ENCODE measurements around the gene RABGAP1L.
"Not testable (repeated sequence)": the region's sequence is repeated elsewhere in the genome, so short reads cannot be mapped to it uniquely, and the experiment has no call there.

The RABGAP1L gene

DNA sequence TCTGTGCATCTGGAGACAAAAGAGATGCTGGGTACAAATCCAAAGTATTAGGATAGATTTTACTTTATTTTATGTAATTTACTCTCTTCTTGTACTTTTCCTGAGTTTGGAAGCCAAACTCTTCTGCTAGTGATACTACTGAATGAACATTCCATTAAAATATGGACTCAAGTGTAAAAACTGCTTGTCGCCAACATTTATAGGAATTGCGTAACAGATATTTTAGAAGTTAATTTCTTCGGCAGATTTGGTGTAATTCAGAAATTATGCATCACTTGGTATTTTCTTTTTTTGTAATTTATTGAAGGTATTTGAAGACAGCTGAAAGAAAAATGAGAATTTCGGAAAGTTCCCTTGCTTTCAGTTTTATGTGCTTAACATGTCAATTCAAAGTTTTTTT is 137.0 kb downstream of the RABGAP1L start:
- DNase-seq (ENCODE audit: low read depth): no peak

DNA sequence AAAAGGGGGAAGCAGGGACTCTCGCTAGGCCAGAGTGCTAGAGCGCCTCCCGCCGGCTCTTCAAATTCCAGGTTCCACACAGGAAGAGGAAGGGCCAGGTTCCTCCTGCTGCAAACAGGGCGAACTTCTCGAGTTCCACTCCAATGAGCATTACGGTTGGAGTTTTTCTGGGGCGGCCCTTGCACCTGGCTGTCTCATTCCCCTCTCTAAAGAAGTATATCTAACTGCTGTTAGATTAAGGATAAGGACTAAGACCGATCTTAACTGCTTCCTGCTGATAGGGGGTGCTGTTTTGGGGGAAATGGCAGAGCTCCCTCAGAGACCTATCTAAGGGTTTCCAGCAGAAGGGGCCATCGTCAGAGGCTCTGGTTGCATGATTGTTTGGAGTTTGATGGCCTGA is 138.0 kb downstream of the RABGAP1L start:
- no peak for DNase-seq (ENCODE audit: low read depth)

GRCh38 chr1:174301295-174302077 is 142.2 kb downstream of the RABGAP1L start:
- DNase-seq (ENCODE audit: low read depth): no peak

- no peak for DNase-seq (ENCODE audit: low read depth)
These were observed 149.3 kb downstream of the RABGAP1L start for GRCh38 chr1:174308604-174309003.

- no peak for DNase-seq (ENCODE audit: low read depth)
These were observed 150.2 kb downstream of the RABGAP1L start for GRCh38 chr1:174309490-174309889.

DNA sequence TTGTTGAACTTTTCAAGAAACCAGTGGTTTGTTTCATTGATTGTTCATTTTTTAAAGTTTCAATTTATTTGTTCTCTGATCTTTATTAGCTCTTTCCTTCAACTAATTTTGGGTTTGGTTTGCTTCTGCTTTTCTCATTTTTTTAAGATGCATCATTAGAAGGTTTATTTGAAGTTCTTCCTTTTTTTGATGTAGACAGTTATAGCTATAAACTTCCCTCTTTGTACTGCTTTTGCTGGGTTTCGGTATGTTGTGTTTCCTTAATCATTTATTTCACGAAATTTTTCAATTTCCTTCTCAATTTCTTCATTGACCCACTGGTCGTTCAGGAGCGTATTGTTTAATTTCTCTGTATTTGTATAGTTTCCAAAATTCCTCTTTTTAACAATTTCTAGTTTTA is 155.1 kb downstream of the RABGAP1L start:
- no peak for DNase-seq (ENCODE audit: low read depth)

DNA sequence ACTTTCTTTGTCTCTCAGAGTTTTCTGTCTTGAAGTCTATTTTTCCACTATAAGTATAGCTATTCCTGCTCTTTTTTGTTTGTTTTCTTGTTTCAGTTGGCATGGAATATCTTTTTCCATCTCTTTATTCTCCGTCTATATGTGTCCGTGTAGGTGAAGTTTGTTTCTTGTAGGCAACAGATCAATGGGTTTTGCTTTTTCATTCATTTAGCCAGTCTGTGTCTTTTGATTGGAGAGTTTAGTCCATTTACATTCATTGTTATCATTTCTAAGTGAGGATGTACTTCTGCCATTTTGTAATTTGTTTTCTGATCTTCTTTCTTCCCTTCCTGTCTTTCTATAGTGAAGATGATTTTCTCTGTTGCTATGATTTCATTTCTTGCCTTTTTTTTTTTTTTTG is 155.9 kb downstream of the RABGAP1L start:
- DNase-seq (ENCODE audit: low read depth): no peak

DNA sequence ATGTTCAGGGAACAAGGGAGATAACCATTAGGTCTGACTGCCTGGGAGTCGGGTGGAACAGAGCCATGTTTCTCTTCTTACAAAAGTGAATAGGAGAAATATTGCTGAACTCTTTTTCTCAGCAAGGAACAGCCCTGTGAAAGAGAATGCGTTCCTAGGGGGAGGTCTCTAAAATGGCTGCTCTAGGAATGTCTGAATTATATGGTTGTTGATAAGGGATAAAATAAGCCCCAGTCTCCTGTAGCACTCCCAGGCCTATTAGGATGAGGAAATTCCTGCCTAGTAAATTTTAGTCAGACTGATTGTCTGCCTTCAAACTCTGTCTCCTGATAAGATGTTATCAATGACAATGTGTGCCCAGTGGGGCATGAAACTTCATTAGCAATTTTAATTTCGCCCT is 161.6 kb downstream of the RABGAP1L start:
- DNase-seq (ENCODE audit: low read depth): not testable (repeated sequence)

DNA sequence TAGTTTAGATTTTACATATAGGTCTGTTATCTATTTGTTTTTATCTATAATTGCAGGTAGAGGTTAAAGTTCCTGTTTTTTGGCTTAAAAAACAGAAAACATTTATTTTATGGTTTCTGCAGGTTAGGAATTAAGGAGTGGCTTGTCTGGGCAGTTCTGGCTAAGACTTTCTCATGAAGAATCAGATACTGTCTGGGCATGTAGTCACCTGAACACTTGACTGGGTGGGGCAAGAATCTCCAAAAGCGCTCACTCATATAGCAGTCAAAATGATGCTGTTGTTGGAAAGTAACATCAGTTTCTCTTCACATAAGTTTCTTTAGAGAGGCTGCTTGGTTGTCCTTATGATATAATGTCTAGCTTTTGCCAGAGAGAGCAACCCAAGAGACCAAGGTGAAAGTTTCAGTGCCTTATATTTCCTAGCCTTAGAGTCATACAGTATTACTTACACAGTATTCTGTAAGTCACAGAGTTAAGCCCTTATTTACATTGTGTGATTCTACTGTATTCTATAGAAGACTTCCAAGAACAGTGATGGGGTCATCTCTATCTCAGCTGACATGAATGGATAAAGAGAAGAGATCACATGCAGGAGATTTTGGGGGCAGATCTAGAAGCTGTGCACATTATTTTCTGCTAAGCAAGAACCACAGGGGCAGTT is 163.0 kb downstream of the RABGAP1L start:
- DNase-seq (ENCODE audit: low read depth): no peak

- no peak for DNase-seq (ENCODE audit: low read depth)
These were observed 165.2 kb downstream of the RABGAP1L start for GRCh38 chr1:174324493-174324892.

DNA sequence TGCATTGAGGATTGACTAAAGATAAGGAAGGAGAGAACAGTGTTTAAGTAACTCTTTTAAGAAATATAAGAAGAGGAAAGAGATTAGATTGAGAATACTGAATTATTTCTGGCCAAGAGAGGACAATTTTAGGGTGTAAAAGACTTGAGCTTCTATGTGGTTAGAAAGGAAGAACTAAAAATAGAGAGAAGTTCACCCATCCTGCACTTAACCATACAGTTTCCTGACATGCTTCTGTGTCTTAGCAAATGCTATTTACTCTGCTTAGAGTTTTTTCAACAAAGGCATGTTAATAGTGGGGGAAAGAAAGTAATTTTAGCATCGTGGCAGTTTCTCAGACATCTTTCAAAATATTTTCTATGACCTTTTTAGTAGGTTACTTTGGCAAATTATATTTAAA is 165.6 kb downstream of the RABGAP1L start:
- DNase-seq (ENCODE audit: low read depth): no peak

- no peak for DNase-seq (ENCODE audit: low read depth)
These were observed 167.0 kb downstream of the RABGAP1L start for GRCh38 chr1:174326278-174326677.

DNA sequence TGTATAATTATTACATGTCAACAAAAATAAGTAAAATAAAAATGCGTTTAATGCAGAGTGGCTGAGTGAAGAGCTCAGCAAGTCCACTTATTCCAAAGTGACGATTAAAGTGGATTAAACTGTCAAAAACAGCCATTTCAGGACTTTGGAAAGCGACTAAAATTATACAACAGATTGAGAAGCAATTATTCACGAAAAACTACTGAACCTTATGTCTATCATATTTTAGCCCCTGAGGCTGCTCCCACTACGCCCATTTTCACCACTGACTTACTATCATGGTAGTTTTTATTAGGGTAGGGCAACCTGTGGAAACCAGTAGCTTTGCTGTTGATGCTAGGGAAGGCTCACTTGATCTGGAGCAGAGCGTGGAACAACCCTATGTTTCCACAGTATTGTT is 174.1 kb downstream of the RABGAP1L start:
- DNase-seq (ENCODE audit: low read depth): no peak

DNA sequence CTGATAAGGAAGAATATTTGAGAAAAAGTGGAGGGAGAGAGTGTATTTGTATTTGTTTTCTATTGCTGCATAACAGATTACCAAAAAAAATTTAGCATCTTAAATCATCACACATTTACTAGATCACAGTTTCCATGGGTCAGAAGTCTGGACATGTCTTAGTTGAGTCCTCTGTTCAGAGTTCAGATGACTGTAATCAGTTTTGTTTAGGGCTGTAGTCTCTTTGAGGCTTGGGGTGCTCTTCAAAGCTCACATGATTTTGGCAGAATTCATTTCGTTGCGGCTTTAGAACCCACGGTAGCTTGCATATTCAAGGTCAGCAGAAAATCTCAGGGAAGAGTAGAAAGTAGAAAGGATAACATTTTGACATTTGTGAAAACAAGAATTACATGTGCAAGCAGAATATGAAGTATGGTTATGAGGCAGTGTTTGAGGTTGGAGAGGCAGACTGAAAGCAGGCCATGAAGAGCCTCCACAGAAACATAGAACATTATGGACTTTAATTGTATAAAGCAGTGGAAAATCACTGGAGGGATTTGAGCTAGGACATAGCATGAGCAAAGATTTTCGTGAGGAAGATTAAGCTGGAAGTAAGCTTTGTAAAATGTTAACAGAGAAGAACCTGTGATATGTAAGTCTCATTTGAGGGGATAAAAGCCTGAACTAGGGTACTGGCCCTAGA is 177.8 kb downstream of the RABGAP1L start:
- no peak for DNase-seq (ENCODE audit: low read depth)

DNA sequence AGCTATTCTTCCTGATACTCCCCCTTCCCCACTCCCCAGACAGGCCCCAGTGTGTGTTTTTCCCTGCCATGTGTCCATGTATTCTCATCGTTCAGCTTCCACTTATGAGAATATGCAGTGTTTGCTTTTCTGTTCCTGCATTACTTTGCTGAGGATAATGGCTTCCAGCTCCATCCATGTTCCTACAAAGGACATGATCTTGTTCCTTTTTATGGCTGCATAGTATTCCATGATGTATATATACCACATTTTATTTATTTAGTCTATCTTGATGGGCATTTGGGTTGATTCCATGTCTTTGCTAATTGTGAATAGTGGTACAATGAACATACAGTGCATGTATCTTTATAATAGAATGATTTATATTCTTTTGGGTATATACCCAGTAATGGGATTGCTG is 181.1 kb downstream of the RABGAP1L start:
- DNase-seq (ENCODE audit: low read depth): not testable (repeated sequence)

- DNase-seq (ENCODE audit: low read depth): no peak
These were observed 184.8 kb downstream of the RABGAP1L start for GRCh38 chr1:174344162-174344561.

DNA sequence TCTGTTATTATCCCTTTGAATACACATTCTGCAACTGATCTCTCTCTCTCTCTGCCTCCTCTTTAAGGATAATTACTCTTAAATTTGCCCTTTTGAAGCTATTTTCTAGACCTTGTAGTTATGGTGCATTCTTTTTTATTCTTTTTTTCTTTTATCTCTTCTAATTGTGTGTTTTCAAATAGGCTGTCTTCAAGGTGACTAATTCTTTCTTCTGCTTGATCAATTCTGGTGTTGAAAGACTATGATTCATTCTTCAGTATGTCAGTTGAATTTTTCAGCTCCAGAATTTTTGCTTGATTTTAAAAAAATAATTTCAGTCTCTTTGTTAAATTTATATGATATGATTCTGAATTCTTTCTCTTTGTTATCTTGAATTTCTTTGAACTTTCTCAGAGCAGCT is 192.8 kb downstream of the RABGAP1L start:
- DNase-seq (ENCODE audit: low read depth): no peak

GRCh38 chr1:174352883-174353608 is 193.7 kb downstream of the RABGAP1L start:
- no peak for DNase-seq (ENCODE audit: low read depth)

GRCh38 chr1:174358344-174358743 is 199.0 kb downstream of the RABGAP1L start:
- no peak for DNase-seq (ENCODE audit: low read depth)

DNA sequence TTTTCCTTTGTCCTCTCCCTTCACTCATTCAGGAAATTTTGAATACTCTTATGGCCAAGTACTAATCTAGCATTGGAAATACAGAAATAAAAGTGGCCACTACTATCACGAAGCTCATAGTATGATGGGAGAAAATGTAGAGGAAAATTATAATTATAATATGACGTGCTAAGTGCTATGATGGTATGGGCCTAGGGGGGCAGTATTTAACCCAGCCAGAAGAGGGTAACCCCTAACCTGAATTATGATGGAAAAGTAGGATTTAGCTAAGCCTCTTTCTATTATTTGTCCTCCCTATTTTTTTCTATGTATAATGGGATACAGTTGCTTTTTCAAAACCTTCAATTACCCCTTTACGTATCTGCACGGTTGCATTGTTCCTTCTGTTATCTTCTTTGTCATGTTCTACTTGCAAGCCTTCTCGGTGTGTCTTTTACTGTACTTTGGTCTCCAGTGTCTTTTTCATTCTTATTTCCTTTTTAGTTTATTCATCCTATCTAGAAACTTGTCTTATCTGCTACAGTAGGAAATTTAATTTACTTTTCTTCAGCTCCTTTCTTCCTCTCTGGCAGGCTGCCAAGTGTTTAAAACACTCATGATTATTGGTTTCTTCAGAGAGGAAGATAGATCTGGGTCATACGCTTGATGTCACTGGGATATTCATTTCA is 199.6 kb downstream of the RABGAP1L start:
- no peak for DNase-seq (ENCODE audit: low read depth)

DNA sequence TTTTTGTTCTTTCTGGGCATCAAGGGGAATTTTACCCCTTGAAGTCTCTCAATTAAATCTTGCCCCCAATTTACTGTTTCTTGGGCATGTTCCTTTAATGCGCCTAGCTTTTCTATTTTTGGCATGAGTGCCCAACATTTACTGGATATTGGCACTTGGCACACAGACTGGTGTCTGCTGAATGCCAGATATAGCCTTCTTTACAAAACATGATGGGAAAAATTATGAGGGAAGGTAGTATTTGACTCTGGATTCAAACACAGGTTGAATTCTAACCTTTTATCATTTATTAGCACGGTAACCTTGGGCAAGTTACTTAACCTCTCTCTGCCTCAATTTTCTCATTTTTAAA is 200.1 kb downstream of the RABGAP1L start:
- no peak for DNase-seq (ENCODE audit: low read depth)

All from stromal cell of bone marrow (primary cell).